Caco-2 (cell line): ENCODE measurements around the gene AHRR. TPM values are rescaled to one million over a fixed set of nuclear protein-coding genes. Genes with fewer than 3 reads are reported as not detected.
"Not testable (repeated sequence)": the region's sequence is repeated elsewhere in the genome, so short reads cannot be mapped to it uniquely, and the experiment has no call there.

Experiments
- BruUV-seq: library from RNA; stranded (reverse); fragments of 400-500 nt; replicated peaks from 2 replicates; lab custom pipeline; 2021; lab: Mats Ljungman, UMichigan
- CTCF ChIA-PET: fragments of 300-600 bp; sonication (Branson Sonifier 250); formaldehyde crosslinking; loops from one replicate; lab custom pipeline; 2022; ENCODE audit warnings: antibody characterized with exemption; lab: Charles Lee
- POLR2A ChIA-PET: fragments of 300-600 bp; sonication (Branson Sonifier 250); formaldehyde crosslinking; loops from one replicate; lab custom pipeline; 2022; ENCODE audit warnings: antibody characterized with exemption; lab: Charles Lee
- DNase-seq, 2 experiments: peaks; one replicate each; pipeline versions ENCODE4 v3.0.0 to v3.0.0-alpha.2; 2020 to 2022
- H3K27me3 ChIP-seq: replicated peaks from 2 replicates; pipeline ENCODE4 v1.6.0; 2011; ENCODE audit warnings: low read length; ENCODE audit not compliant: control insufficient read depth, insufficient read depth
- H3K36me3 ChIP-seq: 2 replicates; pipeline ENCODE4 v1.5.1; 2011; ENCODE audit warnings: low read length; ENCODE audit not compliant: control insufficient read depth, insufficient read depth
- H3K4me1 ChIP-seq: fragments of 250-450 bp; sonication (Bioruptor Pico); 2 replicates; pipeline ENCODE4 v1.5.1; 2020; ENCODE audit warnings: mild to moderate bottlenecking
- H3K4me3 ChIP-seq: 2 replicates; pipeline ENCODE4 v1.5.1; 2011; ENCODE audit warnings: low read depth, mild to moderate bottlenecking, control low read depth, low read length
- H3K9me3 ChIP-seq: fragments of 250-450 bp; sonication (Bioruptor Pico); 2 replicates; pipeline ENCODE4 v1.5.1; 2020; ENCODE audit warnings: mild to moderate bottlenecking, moderate library complexity
- H3K27ac Mint-ChIP-seq: one replicate; pipeline ENCODE4 v1.8.0; 2022; ENCODE audit warnings: mixed read lengths; ENCODE audit not compliant: unreplicated experiment
- H3K27me3 Mint-ChIP-seq: one replicate; pipeline ENCODE4 v1.8.0; 2022; ENCODE audit warnings: mixed read lengths; ENCODE audit not compliant: insufficient read depth, unreplicated experiment
- H3K36me3 Mint-ChIP-seq: one replicate; pipeline ENCODE4 v1.8.0; 2022; ENCODE audit warnings: mild to moderate bottlenecking, mixed read lengths; ENCODE audit not compliant: insufficient read depth, unreplicated experiment
- H3K4me1 Mint-ChIP-seq: one replicate; pipeline ENCODE4 v1.8.0; 2022; ENCODE audit warnings: low read depth, mixed read lengths; ENCODE audit not compliant: unreplicated experiment
- H3K4me3 Mint-ChIP-seq: one replicate; pipeline ENCODE4 v1.8.0; 2022; ENCODE audit warnings: mild to moderate bottlenecking, moderate library complexity, mixed read lengths; ENCODE audit not compliant: unreplicated experiment
- H3K9me3 Mint-ChIP-seq: one replicate; pipeline ENCODE4 v1.8.0; 2022; ENCODE audit warnings: mixed read lengths; ENCODE audit not compliant: unreplicated experiment
- intact Hi-C: fragments of 100-400 bp; cut with micrococcal nuclease; formaldehyde crosslinking; loops from one replicate; pipeline ENCODE4 v1.10.0; 2022; ENCODE audit not compliant: unreplicated experiment
- total RNA-seq: library from RNA; stranded (reverse); gene quantifications from 2 replicates; pipeline ENCODE4 v1.2.3, GENCODE V29; 2022
- TF ChIP-seq, protein P1 (sequence below), 2 experiments: fragments of 200-600 bp in 1 of 2; IDR thresholded peaks; 1 replicate in 1 of 2; 2 replicates in 1 of 2; pipeline versions ENCODE4 v1.5.1 to v1.8.0; 2011 to 2022; ENCODE audit warnings: antibody characterized with exemption in 1 of 2, control low read depth in 1 of 2, inconsistent platforms in 1 of 2, low read depth in 1 of 2, low read length in 1 of 2, mild to moderate bottlenecking in 1 of 2, moderate library complexity in 1 of 2; ENCODE audit not compliant: insufficient read depth in 1 of 2, severe bottlenecking in 1 of 2, unreplicated experiment in 1 of 2

AHRR gene
- total RNA-seq, 1 experiment from 2014 or later: 1.1 TPM

DNA sequence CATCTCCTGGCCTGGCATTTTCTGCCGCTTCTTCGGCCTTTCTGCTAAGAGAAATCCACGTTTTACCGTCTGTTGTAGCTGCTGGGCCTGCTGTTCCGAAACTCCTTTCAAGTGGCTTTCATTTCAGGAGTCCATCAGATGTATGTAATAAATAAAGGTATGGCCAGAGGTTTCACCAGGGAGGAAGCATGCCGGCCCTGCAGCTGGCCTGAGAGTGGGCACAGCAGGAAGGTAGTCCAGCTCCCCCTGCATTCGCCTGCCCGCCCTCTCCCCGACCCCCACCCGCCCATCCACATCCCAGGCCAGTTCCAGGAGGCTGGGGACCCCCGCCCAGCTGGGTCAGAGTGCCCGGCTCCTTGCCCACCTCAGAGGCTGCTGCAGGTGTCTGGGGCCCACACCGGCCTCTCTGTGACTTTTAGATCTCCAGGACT lies 75.0 kb downstream of the AHRR start:
- TF ChIP-seq, protein P1, sequence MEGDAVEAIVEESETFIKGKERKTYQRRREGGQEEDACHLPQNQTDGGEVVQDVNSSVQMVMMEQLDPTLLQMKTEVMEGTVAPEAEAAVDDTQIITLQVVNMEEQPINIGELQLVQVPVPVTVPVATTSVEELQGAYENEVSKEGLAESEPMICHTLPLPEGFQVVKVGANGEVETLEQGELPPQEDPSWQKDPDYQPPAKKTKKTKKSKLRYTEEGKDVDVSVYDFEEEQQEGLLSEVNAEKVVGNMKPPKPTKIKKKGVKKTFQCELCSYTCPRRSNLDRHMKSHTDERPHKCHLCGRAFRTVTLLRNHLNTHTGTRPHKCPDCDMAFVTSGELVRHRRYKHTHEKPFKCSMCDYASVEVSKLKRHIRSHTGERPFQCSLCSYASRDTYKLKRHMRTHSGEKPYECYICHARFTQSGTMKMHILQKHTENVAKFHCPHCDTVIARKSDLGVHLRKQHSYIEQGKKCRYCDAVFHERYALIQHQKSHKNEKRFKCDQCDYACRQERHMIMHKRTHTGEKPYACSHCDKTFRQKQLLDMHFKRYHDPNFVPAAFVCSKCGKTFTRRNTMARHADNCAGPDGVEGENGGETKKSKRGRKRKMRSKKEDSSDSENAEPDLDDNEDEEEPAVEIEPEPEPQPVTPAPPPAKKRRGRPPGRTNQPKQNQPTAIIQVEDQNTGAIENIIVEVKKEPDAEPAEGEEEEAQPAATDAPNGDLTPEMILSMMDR (IDR thresholded peaks at IDR 0.05; ENCODE audit: insufficient read depth in 1 of 2, low read depth in 1 of 2, low read length in 1 of 2, severe bottlenecking in 1 of 2, unreplicated experiment in 1 of 2): no peak
- H3K36me3 ChIP-seq: no peaks in the 10 kb centered on the region
- ChIA-PET POLR2A (no interaction called here), CTCF (no interaction called here)
- Mint-ChIP-seq H3K27me3 (no peaks in the 10 kb centered on the region), H3K27ac (no peak overlapping the region), H3K9me3 (no peaks in the 10 kb centered on the region), H3K36me3 (no peaks in the 10 kb centered on the region), H3K4me3 (no peak overlapping the region), H3K4me1 (no peaks in the 10 kb centered on the region)
- no peak for DNase-seq
- H3K4me1 ChIP-seq: no peaks in the 10 kb centered on the region
- H3K27me3 ChIP-seq: no peaks in the 10 kb centered on the region
- intact Hi-C loops: no loop called here
- H3K4me3 ChIP-seq: no peak overlapping the region
- no peaks in the 10 kb centered on the region for H3K9me3 ChIP-seq
- BruUV-seq: no TSS peak

DNA sequence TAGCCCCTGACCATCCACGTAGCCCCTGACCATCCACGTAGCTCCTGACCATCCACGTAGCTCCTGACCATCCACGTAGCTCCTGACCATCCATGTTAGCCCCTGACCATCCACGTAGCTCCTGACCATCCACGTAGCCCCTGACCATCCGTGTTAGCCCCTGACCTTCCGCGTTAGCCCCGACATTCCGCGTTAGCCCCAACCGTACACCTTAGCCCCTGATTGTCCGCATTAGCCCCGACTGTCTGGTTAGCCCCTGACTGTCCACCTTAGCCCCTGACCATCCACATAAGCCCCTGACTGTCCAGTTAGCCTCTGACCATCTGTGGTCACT lies 76.6 kb downstream of the AHRR start:
- H3K27ac Mint-ChIP-seq, BruUV-seq, H3K27me3 ChIP-seq, POLR2A ChIA-PET, intact Hi-C loops, H3K4me3 Mint-ChIP-seq, H3K9me3 Mint-ChIP-seq, H3K27me3 Mint-ChIP-seq, DNase-seq, H3K4me1 ChIP-seq, CTCF ChIA-PET, H3K4me1 Mint-ChIP-seq, H3K36me3 ChIP-seq, H3K36me3 Mint-ChIP-seq, H3K9me3 ChIP-seq, H3K4me3 ChIP-seq: not testable (repeated sequence)

DNA sequence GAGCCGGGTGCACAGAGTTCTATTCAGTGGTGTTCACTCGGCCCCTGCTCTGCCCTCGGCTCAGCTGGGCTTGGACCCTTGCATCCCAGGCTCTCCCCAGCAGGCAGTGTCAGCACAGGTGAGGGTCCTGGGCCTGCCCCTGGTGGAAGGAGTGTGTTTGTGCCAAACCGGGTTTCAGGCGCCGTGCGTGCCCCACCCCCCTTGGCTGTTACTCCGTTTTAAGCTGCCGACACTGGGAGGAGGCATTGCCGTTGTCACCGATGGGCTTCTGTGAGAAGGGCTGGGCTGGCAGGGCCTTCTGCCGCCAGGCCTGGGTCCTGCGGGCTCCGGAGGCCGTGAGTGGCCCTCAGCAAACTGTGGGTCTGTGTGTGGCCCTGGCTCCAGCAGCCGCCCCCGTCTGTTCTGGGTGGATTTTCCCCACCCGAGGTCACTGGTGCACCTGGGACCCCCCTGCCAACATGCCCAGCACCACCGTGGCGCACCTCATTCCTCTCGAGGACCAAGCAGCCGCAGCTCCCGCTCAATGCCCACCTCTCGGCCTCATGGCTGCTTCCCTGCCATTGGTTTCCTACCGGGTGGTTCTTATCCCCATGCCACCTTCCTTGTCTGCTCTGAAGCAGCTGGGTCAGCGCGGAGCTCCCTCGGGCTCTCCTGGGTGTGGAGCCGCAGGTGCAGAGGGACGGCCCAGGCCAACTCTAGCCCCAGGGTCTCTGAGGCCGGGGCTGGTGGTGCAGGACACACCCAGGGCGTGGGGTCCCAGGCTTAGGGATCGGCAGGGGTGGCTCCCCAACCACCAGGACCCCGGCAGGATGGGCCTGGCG lies 77.2 kb downstream of the AHRR start:
- Mint-ChIP-seq H3K27me3 (peaks cover 4% of the 10 kb centered on the region), H3K4me1 (no peaks in the 10 kb centered on the region), H3K4me3 (no peak overlapping the region), H3K27ac (no peak overlapping the region), H3K9me3 (no peaks in the 10 kb centered on the region), H3K36me3 (no peaks in the 10 kb centered on the region)
- no peak overlapping the region for H3K4me3 ChIP-seq
- intact Hi-C loops: no loop called here
- BruUV-seq: no TSS peak
- TF ChIP-seq, protein P1 (IDR thresholded peaks at IDR 0.05; ENCODE audit: insufficient read depth in 1 of 2, low read depth in 1 of 2, low read length in 1 of 2, severe bottlenecking in 1 of 2, unreplicated experiment in 1 of 2): no peak
- POLR2A ChIA-PET: no interaction called here
- H3K4me1 ChIP-seq: no peaks in the 10 kb centered on the region
- H3K36me3 ChIP-seq: no peaks in the 10 kb centered on the region
- no peaks in the 10 kb centered on the region for H3K9me3 ChIP-seq
- no peak for DNase-seq
- CTCF ChIA-PET: no interaction called here
- H3K27me3 ChIP-seq: no peaks in the 10 kb centered on the region
